Measurements from ENCODE around the gene HOXB4.

Gene HOXB4

GRCh38 chr17:48559122-48559839, 18.9 kb downstream of the HOXB4 start:
- H3K4me3 ChIP-seq (ENCODE audit: low read depth, low read length), result no peak overlapping the region
- TF ChIP-seq MYC (IDR thresholded peaks at IDR 0.05; ENCODE audit: low read depth, low read length) (no peak), POLR2A (IDR thresholded peaks at IDR 0.05; ENCODE audit: extremely low read depth, insufficient read length) (no peak), MAX (IDR thresholded peaks at IDR 0.05; ENCODE audit: low read depth, low read length) (no peak), CTCF (IDR thresholded peaks at IDR 0.05; ENCODE audit: low read depth, low read length) (no peak)
- no peak for DNase-seq (ENCODE audit: low read depth)

- TF ChIP-seq MAX (IDR thresholded peaks at IDR 0.05; ENCODE audit: low read depth, low read length), result no peak
- TF ChIP-seq MYC (IDR thresholded peaks at IDR 0.05; ENCODE audit: low read depth, low read length), result no peak
- TF ChIP-seq CTCF (IDR thresholded peaks at IDR 0.05; ENCODE audit: low read depth, low read length), result no peak
- DNase-seq (ENCODE audit: low read depth), result no peak
- H3K4me3 ChIP-seq (ENCODE audit: low read depth, low read length), result no peak overlapping the region
These were observed 19.4 kb downstream of the HOXB4 start for GRCh38 chr17:48558831-48559121.

- TF ChIP-seq POLR2A (IDR thresholded peaks at IDR 0.05; ENCODE audit: extremely low read depth, insufficient read length) (no peak), CTCF (IDR thresholded peaks at IDR 0.05; ENCODE audit: low read depth, low read length) (no peak), MYC (IDR thresholded peaks at IDR 0.05; ENCODE audit: low read depth, low read length) (no peak)
- H3K4me3 ChIP-seq (ENCODE audit: low read depth, low read length), result no peak overlapping the region
- DNase-seq (ENCODE audit: low read depth), result no peak
These were observed 19.9 kb downstream of the HOXB4 start for GRCh38 chr17:48558057-48558830.

- DNase-seq (ENCODE audit: low read depth), result no peak
- H3K4me3 ChIP-seq (ENCODE audit: low read depth, low read length), result no peak overlapping the region
- TF ChIP-seq MAX (IDR thresholded peaks at IDR 0.05; ENCODE audit: low read depth, low read length) (no peak), POLR2A (IDR thresholded peaks at IDR 0.05; ENCODE audit: extremely low read depth, insufficient read length) (no peak), CTCF (IDR thresholded peaks at IDR 0.05; ENCODE audit: low read depth, low read length) (no peak), MYC (IDR thresholded peaks at IDR 0.05; ENCODE audit: low read depth, low read length) (no peak)
These were observed 21.4 kb downstream of the HOXB4 start for GRCh38 chr17:48556576-48557401.

GRCh38 chr17:48556229-48556575, 21.9 kb downstream of the HOXB4 start:
- no peak for DNase-seq (ENCODE audit: low read depth)
- no peak overlapping the region for H3K4me3 ChIP-seq (ENCODE audit: low read depth, low read length)
- TF ChIP-seq CTCF (IDR thresholded peaks at IDR 0.05; ENCODE audit: low read depth, low read length), result no peak
- no peak for TF ChIP-seq POLR2A (IDR thresholded peaks at IDR 0.05; ENCODE audit: extremely low read depth, insufficient read length)
- TF ChIP-seq MAX (IDR thresholded peaks at IDR 0.05; ENCODE audit: low read depth, low read length), result no peak
